Jurkat, Clone E6-1 (cell line): ENCODE data around the gene ZCCHC9. TPM values are rescaled to one million over a fixed set of nuclear protein-coding genes. Genes with fewer than 3 reads are reported as not detected.
"Not testable (repeated sequence)": the region's sequence is repeated elsewhere in the genome, so short reads cannot be mapped to it uniquely, and the experiment has no call there.

Experiments
- DNase-seq: peaks from one replicate; pipeline ENCODE4 v3.0.0-alpha.2; 2011; ENCODE audit warnings: low read depth, low spot score
- H3K4me3 ChIP-seq: 2 replicates; pipeline ENCODE4 v1.5.1; 2011; ENCODE audit warnings: mild to moderate bottlenecking, low read length, control low read depth, moderate library complexity
- polyA plus RNA-seq: library from polyadenylated mRNA; unstranded; fragments of >200 nt; gene quantifications from one replicate; pipeline ENCODE4 v1.2.1, GENCODE V29; 2012; ENCODE audit warnings: missing spikeins; ENCODE audit not compliant: insufficient read length, insufficient read depth

The ZCCHC9 gene
- polyA plus RNA-seq, result 42.9 TPM

DNA sequence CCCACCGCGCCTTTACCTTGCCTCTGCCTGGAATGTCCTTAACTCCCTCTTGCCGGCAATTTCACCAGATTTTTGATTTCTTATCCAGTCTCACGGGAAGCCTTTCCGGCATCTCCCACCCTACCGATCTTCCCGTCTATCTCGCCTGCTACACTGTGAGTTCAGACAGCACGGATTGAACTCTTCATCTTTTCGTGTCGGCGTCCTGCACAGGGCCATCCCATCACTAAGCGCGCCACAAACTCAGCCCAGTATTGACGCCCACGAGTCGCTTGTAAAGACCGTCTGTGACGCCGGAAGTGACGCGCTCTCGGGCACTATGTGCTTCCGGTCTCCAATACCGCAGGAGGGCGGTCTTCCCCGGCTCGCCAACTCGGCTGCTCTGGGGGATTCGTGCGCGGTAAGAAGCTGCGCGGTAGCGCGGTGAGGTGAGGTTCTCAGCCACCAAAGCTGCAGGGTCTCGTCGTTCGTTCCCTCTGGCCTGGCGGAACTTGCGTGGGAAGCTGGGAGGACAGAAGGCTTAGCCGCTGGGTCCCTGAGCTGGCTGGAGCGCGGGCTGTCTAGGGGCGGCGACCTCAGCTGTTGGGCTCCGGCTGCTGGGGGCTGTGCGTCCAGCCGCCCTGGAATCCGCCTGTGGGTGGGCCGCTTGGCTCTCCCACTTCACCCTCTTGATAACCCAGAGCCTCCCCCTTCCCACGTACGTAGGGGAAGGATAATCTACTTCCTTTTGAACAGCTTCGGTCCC, at the start of gene ZCCHC9:
Gene ZCCHC9 (plus strand): TSS at position 317 of the 745 bp plus-strand sequence. CDS start 3,171 bp downstream, outside the sequence.
- H3K4me3 ChIP-seq, result peak within 1 kb of the TSS; percentile 81
- peak; percentile 94 for DNase-seq

DNA sequence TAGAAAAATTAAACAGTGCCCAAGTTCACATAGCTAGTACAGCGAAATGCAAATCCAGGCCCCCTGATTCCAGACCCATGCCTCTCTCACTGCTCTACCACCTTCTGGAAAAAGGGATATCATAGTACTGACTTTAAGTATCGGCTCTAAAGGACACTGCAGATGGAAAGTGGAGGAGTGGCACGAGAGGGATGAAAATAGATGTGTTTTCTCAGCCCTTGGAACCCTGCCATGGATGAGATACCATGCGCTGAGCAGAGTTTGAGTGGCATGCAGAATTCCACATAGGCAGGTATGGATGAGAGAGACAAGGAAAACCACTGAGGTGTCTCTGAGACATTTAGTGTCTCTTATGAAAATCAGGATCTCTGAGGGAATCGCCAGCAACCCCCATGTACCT, 49.5 kb upstream of the ZCCHC9 start:
- no peak for DNase-seq
- H3K4me3 ChIP-seq, result no peak overlapping the region

DNA sequence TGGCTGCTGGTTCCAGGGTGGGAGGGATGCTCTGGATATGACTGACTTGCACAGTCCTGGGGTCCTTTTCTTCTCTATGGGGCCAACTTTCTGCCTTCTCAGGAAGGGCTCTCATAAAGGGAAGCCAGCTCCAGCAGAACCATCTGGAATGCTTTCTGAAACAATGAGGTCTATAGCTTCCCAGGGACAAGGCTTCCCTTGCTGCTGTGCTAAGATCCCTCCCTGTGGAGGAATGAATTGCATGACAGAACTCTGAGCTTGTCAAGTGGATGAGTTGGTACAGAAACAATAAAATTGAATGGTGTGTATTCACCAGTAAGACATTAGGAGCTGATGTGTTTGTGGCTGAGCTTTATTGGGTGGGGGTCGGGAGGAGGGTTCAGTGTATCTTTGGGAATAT, 48.5 kb upstream of the ZCCHC9 start:
- no peak overlapping the region for H3K4me3 ChIP-seq
- DNase-seq, result no peak

DNA sequence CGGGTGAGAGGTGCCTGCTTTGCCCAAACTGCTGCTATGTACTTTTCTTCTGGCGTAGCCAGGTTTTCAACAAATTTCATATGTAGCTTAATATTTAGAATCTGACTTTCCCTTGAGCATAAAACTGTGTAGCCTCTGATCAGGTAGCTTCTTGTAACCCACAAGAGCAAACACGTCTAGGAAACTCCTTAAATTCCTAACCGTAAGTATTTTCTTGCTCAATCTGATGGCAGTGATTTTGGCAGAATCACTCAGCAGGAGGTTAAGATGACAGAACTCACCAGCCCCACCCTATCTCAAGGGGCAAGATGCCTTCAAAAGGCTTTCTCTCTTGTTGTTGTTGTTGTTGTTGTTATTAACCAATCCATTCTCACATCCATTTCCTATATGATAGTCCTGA, 47.5 kb upstream of the ZCCHC9 start:
- no peak for DNase-seq
- H3K4me3 ChIP-seq, result no peak overlapping the region

DNA sequence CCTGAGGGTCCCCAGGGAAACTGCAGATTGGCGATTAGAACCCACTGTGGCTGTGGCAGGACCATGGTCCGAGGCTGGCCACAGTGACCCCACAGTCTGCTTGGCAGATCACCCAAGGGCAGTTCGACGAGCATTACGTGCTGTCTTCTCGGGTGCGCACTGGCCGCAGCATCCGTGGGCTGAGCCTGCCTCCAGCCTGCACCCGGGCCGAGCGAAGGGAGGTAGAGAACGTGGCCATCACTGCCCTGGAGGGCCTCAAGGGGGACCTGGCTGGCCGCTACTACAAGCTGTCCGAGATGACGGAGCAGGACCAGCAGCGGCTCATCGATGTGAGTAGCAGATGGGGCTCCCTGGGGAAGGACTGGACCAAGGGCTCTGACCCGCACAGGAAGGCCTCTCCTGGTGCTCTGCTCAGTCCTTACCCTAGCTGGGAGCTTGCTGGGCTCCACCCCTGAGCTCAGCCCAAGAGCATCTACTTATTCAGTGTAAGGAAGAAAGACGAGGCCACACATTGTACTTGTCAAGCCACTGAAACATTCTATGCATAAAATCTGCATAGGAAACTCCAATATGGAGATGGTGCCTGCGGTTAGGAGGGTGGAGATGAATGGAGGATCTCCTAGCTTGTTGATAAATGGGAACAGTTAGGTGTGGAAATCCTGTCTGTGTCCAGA, 46.4 kb upstream of the ZCCHC9 start:
- H3K4me3 ChIP-seq, result no peak overlapping the region
- no peak for DNase-seq

DNA sequence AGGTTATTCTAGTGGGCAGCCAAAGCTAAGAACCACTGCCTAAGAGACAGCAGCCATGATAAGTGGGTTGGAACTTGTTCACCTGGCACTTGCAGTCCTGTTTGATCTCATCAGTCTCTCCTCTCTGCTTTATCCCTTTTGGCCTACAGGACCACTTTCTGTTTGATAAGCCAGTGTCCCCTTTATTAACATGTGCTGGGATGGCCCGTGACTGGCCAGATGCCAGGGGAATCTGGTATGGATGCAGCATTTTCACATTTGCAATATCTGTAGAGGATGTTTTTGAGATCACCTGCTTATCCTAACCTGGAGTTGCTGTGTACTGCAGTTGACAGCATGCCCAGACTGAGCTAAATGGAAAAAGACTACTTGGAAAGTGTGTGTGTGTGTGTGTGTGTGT, 44.6 kb upstream of the ZCCHC9 start:
- no peak overlapping the region for H3K4me3 ChIP-seq
- DNase-seq, result no peak

DNA sequence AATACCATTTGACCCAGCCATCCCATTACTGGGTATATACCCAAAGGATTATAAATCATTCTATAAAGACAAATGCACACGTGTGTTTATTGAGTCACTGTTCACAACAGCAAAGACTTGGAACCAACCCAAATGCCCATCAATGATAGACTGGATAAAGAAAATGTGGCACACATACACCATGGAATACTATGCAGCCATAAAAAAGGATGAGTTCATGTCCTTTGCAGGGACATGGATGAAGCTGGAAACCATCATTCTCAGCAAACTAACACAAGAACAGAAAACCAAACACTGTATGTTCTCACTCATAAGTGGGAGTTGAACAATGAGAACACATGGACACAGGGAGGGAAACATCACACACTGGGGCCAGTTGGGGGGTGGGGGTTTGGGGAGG, 38.6 kb upstream of the ZCCHC9 start:
- H3K4me3 ChIP-seq, DNase-seq: not testable (repeated sequence)

DNA sequence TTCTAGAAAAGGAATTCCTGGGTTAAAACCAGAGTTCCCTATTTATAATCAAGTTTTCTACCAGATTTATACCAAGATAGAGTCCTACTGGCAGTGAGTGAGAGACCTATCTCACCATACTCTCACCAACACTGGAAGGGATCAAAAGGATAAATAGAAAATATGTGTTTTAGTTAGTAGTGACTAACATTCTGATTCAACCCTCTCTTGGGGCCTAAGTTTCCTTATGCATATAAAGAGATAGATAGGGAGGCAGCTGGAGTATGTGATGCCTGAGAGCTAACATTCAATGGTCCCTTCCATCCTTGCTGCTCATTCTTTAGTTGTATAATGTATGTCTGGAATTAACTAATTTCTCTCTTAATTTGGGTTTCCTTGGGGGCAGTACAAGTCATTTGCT, 36.3 kb upstream of the ZCCHC9 start:
- no peak for DNase-seq
- no peak overlapping the region for H3K4me3 ChIP-seq

GRCh38 chr5:81268521-81269196, 32.7 kb upstream of the ZCCHC9 start:
- DNase-seq, result no peak
- no peak overlapping the region for H3K4me3 ChIP-seq

GRCh38 chr5:81269751-81270393, 31.5 kb upstream of the ZCCHC9 start:
- DNase-seq, result no peak
- H3K4me3 ChIP-seq, result no peak overlapping the region

GRCh38 chr5:81270394-81271027, 30.9 kb upstream of the ZCCHC9 start:
- not testable (repeated sequence) for DNase-seq, H3K4me3 ChIP-seq

GRCh38 chr5:81283976-81284375, 17.4 kb upstream of the ZCCHC9 start:
- DNase-seq, result no peak

DNA sequence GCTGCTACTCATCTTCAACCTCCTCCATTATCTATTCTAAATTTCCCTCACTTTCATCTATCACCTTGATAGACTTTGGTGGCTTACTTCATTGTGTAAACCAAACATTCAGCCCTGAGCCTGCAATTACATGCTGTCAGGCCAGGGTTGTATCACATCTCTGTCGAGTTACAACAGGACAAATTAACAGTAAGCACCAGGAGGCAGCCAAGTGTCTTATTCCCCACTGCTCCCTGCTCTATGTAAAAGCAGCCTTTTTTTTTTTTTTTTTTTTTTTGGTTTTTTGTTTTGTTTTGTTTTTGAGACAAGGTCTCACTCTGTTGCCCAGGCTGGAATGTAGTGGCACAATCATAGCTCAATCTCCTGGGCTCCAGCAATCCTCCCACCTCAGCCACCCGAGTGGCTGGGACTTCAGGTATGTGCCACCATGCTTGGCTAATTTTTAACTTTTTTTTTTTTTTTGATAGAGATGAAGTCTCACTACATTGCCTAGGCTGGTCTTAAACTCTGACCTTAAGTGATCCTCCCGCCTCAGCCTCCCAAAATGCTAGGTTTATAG, 15.2 kb upstream of the ZCCHC9 start:
- no peak overlapping the region for H3K4me3 ChIP-seq
- no peak for DNase-seq

More at GRCh38 chr5:81283976-81284375, 17.4 kb upstream of the ZCCHC9 start:
- H3K4me3 ChIP-seq, result no peak overlapping the region

GRCh38 chr5:81288021-81288433, 13.4 kb upstream of the ZCCHC9 start:
- no peak overlapping the region for H3K4me3 ChIP-seq
- DNase-seq, result no peak

DNA sequence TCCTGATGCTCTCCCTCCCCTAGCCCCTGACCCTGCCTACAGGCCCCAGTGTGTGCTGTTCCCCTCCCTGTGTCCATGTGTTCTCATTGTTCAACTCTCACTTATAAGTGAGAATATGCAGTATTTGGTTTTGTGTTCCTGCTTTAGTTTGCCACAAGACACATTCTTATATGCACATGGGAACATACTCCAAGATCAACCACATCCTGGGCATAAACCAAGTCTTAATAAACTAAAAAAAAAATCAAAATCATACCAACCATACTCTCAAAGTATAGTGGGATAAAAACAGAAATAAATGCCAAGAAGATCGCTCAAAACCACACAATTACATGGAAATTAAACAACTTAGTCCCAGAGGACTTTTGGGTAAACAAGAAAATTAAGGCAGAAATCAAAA, 11.2 kb upstream of the ZCCHC9 start:
- peak; percentile 55 for DNase-seq
- H3K4me3 ChIP-seq, result no peak overlapping the region

DNA sequence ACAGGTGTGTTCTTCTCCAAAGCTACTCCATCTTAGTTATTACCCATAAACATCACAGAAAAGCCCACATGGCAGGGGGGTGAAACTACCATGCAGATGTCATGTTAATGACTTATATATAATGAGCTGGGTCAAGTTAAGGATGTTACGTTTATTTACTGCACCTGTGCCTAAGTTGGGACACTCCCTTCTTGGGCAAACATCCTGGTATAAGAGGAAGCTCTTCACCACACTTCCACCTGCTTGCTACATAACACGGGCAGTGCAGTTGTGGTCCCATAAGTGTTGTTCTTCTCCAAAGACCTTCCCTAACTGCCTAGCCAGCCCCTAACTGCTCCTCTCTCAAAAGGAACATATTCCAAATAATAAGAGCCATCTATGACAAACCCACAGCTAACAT, 9.3 kb upstream of the ZCCHC9 start:
- DNase-seq, result no peak
- no peak overlapping the region for H3K4me3 ChIP-seq

- H3K4me3 ChIP-seq, DNase-seq: not testable (repeated sequence)
Observed at GRCh38 chr5:81294021-81294420, 7.4 kb upstream of the ZCCHC9 start.

- H3K4me3 ChIP-seq, result no peak overlapping the region
- DNase-seq, result no peak
Observed at GRCh38 chr5:81297531-81297930, 3.9 kb upstream of the ZCCHC9 start.

DNA sequence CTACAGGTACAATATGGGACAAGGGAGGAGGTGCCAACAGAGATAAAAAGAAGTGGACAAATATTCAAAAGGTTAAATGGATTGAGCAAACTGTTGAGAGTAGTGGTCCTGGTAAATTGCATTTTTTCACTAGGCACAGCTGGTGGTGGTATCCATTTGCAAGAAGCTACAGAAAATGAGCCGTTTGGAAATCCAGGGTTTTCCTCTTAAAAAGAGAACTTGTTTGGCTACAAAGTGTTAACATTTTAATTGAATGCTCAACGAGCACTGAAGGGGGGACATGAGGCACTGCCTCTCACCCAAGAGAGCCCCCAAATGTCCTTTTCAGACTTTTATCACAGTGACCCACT, 491 bp upstream of the ZCCHC9 start:
- peak overlapping the region; percentile 81 for H3K4me3 ChIP-seq
- no peak for DNase-seq
